NOMO-1 treated with dmso at 0.1 percent for 144 hours (cell line): Measurements from ENCODE around the gene PPEF2.
A peak's percentile ranks its signal among the peaks of the same experiment; 100 is the strongest.

Source experiments
- DNase-seq: peaks from one replicate; lab custom pipeline; 2025; ENCODE audit not compliant: unreplicated experiment; lab: John Stamatoyannopoulos, UW

The PPEF2 gene

GRCh38 chr4:75834095-75834771 is 68.0 kb downstream of the PPEF2 start:
- no peak for DNase-seq

DNA sequence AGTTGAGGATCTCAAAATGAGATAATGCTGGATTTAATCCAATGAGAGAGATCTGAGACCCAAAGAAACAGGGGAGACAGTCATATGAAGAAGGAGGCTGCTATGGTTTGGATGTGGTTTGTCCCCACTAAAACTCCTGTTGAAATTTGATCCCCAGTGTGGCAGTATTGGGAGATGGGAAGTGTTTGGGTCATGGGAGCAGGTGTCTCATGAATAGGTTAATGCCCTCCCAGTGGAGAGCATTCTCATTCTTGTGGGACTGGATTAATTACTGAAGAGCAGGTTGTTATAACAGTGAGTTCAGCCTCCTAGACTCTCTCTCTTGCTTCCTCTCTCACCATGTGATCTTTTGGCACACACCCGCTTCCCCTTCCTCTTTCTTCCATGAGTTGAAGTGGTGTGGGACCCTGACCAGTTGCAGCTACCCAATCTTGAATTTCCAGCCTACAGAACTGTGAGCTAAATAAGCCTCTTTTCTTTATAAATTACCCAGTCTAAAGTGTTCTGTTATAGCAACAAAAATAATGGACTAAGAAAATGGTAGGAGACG is 70.3 kb downstream of the PPEF2 start:
- peak; percentile 63 for DNase-seq

GRCh38 chr4:75830906-75831305 is 71.3 kb downstream of the PPEF2 start:
- DNase-seq = no peak

DNA sequence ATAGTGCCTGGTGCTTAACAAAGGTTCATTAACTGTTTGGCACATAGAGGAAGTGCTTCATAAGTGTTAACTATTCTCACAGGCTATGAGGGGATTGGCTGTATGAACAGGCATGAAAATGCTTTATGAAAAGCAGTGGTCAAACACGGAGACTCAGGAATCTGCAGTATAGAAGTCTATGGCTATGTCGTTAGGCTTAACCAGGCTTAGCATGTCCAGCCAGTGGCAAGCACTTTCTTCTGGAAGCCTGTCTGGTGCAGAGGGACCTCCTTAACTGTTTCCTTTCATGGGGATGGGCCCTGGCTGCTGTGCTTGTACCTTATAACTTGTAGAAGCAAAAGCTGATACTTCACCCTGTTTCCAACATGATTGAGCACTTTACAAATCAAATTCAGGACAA is 78.4 kb downstream of the PPEF2 start:
- no peak for DNase-seq

DNA sequence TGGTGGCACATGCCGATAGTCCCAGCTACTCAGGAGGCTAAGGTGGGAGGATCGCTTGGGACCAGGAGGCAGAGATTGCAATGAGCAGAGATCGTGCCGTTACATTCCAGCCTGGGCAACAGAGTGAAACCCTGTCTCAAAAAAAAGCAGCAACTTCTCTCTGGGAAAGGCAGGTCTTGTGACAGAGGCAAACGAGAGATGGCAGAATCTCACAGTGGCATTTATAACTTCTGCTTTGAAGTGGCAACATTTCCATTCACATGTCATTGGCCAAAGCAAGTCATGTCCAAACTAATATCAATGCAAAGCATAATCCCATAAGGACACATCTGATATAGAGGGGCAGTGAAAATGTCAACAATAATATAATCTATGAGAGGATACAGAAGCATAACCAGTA is 79.8 kb downstream of the PPEF2 start:
- DNase-seq = no peak

DNA sequence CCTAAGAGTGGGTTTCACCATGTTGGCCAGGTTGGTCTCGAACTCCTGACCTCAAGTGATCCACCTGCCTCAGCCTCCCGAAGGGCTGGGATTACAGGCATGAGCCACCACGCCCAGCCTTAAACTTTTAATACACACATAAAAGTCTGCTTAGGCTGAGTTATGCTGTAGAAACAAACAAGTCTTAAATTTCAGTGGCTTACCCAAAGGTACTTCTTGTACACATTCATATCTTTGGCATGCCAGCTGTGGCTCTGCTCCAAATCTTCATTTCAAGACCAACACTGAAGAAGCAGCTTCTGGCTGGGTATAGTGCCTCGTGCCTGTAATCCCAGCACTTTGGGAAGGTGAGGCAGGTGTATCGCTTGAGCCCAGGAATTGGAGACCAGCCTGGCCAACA is 80.3 kb downstream of the PPEF2 start:
- no peak for DNase-seq

DNA sequence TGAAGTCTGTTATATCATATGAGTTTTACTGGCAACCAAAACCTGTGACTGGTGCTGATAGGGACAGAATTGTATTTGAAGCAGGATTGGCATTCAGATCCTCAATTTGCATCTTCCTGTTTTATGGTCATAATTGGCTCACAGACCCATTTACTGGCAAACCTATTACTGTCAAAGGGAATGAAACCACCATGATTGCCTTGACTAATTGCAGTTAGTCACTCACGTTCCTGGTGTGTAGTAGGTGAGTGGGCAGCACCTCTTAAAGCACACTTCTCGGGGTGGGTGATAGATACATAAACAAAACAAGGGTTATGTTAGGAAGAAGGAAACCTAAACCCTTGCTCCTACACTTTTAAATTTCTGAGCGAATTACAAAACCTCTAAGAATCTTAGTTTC is 81.0 kb downstream of the PPEF2 start:
- DNase-seq = no peak

GRCh38 chr4:75820676-75821075 is 81.6 kb downstream of the PPEF2 start:
- DNase-seq = no peak

- DNase-seq = no peak
These were observed 82.1 kb downstream of the PPEF2 start for GRCh38 chr4:75820197-75820596.

GRCh38 chr4:75819121-75819520 is 83.1 kb downstream of the PPEF2 start:
- no peak for DNase-seq

DNA sequence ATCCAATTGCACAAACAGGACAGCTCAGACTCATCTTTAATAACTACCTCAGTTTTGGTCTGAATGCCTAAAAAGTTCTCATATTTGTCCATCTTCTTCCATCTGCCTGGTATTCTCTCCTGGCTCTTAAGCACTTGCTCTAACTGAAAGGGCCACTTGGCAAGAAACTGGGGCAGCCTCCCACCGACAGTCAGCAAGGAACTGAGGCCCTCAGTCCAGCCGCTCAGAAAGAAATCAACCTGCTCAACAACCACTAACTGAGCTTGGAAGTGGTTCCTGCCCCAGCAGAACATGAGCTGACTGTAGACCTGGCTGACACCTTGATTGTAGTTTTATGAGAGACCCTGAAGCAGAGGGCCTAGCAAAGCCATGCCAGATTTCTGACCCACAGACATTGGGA is 84.4 kb downstream of the PPEF2 start:
- no peak for DNase-seq
